ENCODE data around the gene USHBP1. TPM values are rescaled to one million over a fixed set of nuclear protein-coding genes. Genes with fewer than 3 reads are reported as not detected.

Gene USHBP1
- total and polyA plus RNA-seq, 2 of the 13 experiments (the other 11 are each of a cell fraction or from before 2014, with no cell fraction given) = 0.15 to 1.5 TPM

DNA sequence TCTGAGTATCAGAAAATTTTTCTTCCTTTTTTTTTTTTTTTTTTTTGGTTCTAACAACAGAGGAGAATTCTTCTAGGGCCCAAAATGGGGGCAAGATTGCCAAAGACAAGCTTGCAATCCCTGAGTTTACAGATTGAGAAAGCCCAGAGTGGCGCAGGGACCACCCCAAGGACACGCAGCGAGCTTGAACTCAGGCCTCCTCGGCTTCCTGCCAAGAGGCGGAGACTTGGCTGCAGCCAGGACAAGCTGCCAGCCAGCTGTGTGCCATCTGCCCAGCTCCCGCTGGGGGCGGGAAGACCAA is 40.6 kb upstream of the USHBP1 start (continued):
- TF ChIP-seq, protein P1, sequence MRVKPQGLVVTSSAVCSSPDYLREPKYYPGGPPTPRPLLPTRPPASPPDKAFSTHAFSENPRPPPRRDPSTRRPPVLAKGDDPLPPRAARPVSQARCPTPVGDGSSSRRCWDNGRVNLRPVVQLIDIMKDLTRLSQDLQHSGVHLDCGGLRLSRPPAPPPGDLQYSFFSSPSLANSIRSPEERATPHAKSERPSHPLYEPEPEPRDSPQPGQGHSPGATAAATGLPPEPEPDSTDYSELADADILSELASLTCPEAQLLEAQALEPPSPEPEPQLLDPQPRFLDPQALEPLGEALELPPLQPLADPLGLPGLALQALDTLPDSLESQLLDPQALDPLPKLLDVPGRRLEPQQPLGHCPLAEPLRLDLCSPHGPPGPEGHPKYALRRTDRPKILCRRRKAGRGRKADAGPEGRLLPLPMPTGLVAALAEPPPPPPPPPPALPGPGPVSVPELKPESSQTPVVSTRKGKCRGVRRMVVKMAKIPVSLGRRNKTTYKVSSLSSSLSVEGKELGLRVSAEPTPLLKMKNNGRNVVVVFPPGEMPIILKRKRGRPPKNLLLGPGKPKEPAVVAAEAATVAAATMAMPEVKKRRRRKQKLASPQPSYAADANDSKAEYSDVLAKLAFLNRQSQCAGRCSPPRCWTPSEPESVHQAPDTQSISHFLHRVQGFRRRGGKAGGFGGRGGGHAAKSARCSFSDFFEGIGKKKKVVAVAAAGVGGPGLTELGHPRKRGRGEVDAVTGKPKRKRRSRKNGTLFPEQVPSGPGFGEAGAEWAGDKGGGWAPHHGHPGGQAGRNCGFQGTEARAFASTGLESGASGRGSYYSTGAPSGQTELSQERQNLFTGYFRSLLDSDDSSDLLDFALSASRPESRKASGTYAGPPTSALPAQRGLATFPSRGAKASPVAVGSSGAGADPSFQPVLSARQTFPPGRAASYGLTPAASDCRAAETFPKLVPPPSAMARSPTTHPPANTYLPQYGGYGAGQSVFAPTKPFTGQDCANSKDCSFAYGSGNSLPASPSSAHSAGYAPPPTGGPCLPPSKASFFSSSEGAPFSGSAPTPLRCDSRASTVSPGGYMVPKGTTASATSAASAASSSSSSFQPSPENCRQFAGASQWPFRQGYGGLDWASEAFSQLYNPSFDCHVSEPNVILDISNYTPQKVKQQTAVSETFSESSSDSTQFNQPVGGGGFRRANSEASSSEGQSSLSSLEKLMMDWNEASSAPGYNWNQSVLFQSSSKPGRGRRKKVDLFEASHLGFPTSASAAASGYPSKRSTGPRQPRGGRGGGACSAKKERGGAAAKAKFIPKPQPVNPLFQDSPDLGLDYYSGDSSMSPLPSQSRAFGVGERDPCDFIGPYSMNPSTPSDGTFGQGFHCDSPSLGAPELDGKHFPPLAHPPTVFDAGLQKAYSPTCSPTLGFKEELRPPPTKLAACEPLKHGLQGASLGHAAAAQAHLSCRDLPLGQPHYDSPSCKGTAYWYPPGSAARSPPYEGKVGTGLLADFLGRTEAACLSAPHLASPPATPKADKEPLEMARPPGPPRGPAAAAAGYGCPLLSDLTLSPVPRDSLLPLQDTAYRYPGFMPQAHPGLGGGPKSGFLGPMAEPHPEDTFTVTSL (CRISPR knock-in tag; IDR thresholded peaks at IDR 0.05; ENCODE audit: borderline replicate concordance) = no peak
- TF ChIP-seq, protein P2, sequence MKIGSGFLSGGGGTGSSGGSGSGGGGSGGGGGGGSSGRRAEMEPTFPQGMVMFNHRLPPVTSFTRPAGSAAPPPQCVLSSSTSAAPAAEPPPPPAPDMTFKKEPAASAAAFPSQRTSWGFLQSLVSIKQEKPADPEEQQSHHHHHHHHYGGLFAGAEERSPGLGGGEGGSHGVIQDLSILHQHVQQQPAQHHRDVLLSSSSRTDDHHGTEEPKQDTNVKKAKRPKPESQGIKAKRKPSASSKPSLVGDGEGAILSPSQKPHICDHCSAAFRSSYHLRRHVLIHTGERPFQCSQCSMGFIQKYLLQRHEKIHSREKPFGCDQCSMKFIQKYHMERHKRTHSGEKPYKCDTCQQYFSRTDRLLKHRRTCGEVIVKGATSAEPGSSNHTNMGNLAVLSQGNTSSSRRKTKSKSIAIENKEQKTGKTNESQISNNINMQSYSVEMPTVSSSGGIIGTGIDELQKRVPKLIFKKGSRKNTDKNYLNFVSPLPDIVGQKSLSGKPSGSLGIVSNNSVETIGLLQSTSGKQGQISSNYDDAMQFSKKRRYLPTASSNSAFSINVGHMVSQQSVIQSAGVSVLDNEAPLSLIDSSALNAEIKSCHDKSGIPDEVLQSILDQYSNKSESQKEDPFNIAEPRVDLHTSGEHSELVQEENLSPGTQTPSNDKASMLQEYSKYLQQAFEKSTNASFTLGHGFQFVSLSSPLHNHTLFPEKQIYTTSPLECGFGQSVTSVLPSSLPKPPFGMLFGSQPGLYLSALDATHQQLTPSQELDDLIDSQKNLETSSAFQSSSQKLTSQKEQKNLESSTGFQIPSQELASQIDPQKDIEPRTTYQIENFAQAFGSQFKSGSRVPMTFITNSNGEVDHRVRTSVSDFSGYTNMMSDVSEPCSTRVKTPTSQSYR (CRISPR knock-in tag; IDR thresholded peaks at IDR 0.05; ENCODE audit: borderline replicate concordance) = peak; percentile 36; the same call in 1 of the 2 replicates
- TF ChIP-seq TSC22D2 (CRISPR knock-in tag; IDR thresholded peaks at IDR 0.05; ENCODE audit: borderline replicate concordance) (no peak), ZNF724P (CRISPR knock-in tag; IDR thresholded peaks at IDR 0.05; ENCODE audit: borderline replicate concordance) (no peak), MAFF (IDR thresholded peaks at IDR 0.05; ENCODE audit: low read depth, low read length) (no peak), ZNF841 (CRISPR knock-in tag; IDR thresholded peaks at IDR 0.05; ENCODE audit: borderline replicate concordance) (no peak), ZNF558 (CRISPR knock-in tag; IDR thresholded peaks at IDR 0.05; ENCODE audit: borderline replicate concordance) (no peak), ZNF768 (CRISPR knock-in tag; IDR thresholded peaks at IDR 0.05) (peak; percentile 99), AHR (CRISPR knock-in tag; IDR thresholded peaks at IDR 0.05) (no peak), ZNF335 (CRISPR knock-in tag; IDR thresholded peaks at IDR 0.05) (no peak), CC2D1A (CRISPR knock-in tag; IDR thresholded peaks at IDR 0.05) (no peak), RCOR2 (CRISPR knock-in tag; IDR thresholded peaks at IDR 0.05) (peak; percentile 67; the same call in 1 of the 2 replicates), ZNF879 (CRISPR knock-in tag; IDR thresholded peaks at IDR 0.05) (no peak)
- TF ChIP-seq, protein P3, sequence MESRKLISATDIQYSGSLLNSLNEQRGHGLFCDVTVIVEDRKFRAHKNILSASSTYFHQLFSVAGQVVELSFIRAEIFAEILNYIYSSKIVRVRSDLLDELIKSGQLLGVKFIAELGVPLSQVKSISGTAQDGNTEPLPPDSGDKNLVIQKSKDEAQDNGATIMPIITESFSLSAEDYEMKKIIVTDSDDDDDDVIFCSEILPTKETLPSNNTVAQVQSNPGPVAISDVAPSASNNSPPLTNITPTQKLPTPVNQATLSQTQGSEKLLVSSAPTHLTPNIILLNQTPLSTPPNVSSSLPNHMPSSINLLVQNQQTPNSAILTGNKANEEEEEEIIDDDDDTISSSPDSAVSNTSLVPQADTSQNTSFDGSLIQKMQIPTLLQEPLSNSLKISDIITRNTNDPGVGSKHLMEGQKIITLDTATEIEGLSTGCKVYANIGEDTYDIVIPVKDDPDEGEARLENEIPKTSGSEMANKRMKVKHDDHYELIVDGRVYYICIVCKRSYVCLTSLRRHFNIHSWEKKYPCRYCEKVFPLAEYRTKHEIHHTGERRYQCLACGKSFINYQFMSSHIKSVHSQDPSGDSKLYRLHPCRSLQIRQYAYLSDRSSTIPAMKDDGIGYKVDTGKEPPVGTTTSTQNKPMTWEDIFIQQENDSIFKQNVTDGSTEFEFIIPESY (CRISPR knock-in tag; IDR thresholded peaks at IDR 0.05) = no peak
- TF ChIP-seq, protein P4, sequence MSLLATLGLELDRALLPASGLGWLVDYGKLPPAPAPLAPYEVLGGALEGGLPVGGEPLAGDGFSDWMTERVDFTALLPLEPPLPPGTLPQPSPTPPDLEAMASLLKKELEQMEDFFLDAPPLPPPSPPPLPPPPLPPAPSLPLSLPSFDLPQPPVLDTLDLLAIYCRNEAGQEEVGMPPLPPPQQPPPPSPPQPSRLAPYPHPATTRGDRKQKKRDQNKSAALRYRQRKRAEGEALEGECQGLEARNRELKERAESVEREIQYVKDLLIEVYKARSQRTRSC (CRISPR knock-in tag; IDR thresholded peaks at IDR 0.05; ENCODE audit: low read depth) = no peak
- TF ChIP-seq, protein P5, sequence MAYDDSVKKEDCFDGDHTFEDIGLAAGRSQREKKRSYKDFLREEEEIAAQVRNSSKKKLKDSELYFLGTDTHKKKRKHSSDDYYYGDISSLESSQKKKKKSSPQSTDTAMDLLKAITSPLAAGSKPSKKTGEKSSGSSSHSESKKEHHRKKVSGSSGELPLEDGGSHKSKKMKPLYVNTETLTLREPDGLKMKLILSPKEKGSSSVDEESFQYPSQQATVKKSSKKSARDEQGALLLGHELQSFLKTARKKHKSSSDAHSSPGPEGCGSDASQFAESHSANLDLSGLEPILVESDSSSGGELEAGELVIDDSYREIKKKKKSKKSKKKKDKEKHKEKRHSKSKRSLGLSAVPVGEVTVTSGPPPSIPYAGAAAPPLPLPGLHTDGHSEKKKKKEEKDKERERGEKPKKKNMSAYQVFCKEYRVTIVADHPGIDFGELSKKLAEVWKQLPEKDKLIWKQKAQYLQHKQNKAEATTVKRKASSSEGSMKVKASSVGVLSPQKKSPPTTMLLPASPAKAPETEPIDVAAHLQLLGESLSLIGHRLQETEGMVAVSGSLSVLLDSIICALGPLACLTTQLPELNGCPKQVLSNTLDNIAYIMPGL (CRISPR knock-in tag; IDR thresholded peaks at IDR 0.05; ENCODE audit: borderline replicate concordance in 1 of 2, low read depth in 1 of 2) = no peak

All from HepG2 (cell line).